Mesenchymal stem cell (in vitro differentiated cells and primary cell): ENCODE data around the gene TPRA1.

ENCODE experiments used
- DNase-seq: peaks from one replicate; pipeline ENCODE4 v3.0.0-alpha.2; 2013
- H2AFZ ChIP-seq: one replicate; pipeline ENCODE4 v1.6.1; 2013; ENCODE audit warnings: low read depth, mild to moderate bottlenecking, control low read depth, inconsistent platforms, low read length, moderate library complexity
- H2AK5ac ChIP-seq: 2 replicates; pipeline ENCODE4 v1.6.1; 2013; ENCODE audit warnings: low read length, moderate library complexity, mild to moderate bottlenecking, inconsistent platforms; ENCODE audit not compliant: severe bottlenecking
- H2BK120ac ChIP-seq: one replicate; pipeline ENCODE4 v1.6.1; 2013; ENCODE audit warnings: low read depth, mild to moderate bottlenecking, inconsistent platforms, low read length, moderate library complexity
- H2BK12ac ChIP-seq, 2 experiments: one replicate each; pipeline ENCODE4 v1.6.1; 2013; ENCODE audit warnings: inconsistent platforms in 2 of 2, low read length in 2 of 2, mild to moderate bottlenecking in 2 of 2, moderate library complexity in 2 of 2, control low read depth in 1 of 2
- H2BK15ac ChIP-seq: one replicate; pipeline ENCODE4 v1.6.1; 2013; ENCODE audit warnings: mild to moderate bottlenecking, low read depth, inconsistent platforms; ENCODE audit not compliant: poor library complexity, severe bottlenecking
- H2BK5ac ChIP-seq: 2 replicates; pipeline ENCODE4 v1.6.1; 2013; ENCODE audit warnings: low read depth, mild to moderate bottlenecking, low read length, control low read depth, inconsistent platforms; ENCODE audit not compliant: poor library complexity, severe bottlenecking
- H3K14ac ChIP-seq, 2 experiments: one replicate each; pipeline ENCODE4 v1.6.1; 2013; ENCODE audit warnings: inconsistent platforms in 2 of 2, low read length in 2 of 2, control low read depth in 1 of 2, mild to moderate bottlenecking in 1 of 2, moderate library complexity in 1 of 2
- H3K18ac ChIP-seq, 2 experiments: one replicate each; pipeline ENCODE4 v1.6.1; 2013; ENCODE audit warnings: inconsistent platforms in 2 of 2, low read length in 2 of 2, control low read depth in 1 of 2, low read depth in 1 of 2, mild to moderate bottlenecking in 1 of 2
- H3K23ac ChIP-seq, 2 experiments: one replicate each; pipeline ENCODE4 v1.6.1; 2013; ENCODE audit warnings: inconsistent platforms in 2 of 2, low read length in 2 of 2, mild to moderate bottlenecking in 2 of 2, moderate library complexity in 2 of 2, control low read depth in 1 of 2
- H3K27ac ChIP-seq: 2 replicates; pipeline ENCODE4 v1.5.1; 2013; ENCODE audit warnings: mild to moderate bottlenecking, moderate library complexity, low read length, control low read depth, inconsistent platforms; ENCODE audit not compliant: poor library complexity, severe bottlenecking
- H3K27me3 ChIP-seq, 2 experiments: 2 replicates each; pipeline versions ENCODE4 v1.6.1 to v1.7.0; 2013; ENCODE audit warnings: low read length in 2 of 2, mild to moderate bottlenecking in 2 of 2, moderate library complexity in 2 of 2, control low read depth in 1 of 2, inconsistent platforms in 1 of 2; ENCODE audit not compliant: control insufficient read depth in 1 of 2, insufficient read depth in 1 of 2
- H3K36me3 ChIP-seq, 2 experiments: 2 replicates each; pipeline versions ENCODE4 v1.6.1 to v1.7.0; 2013; ENCODE audit warnings: low read length in 2 of 2, control low read depth in 1 of 2, inconsistent platforms in 1 of 2, low read depth in 1 of 2, mild to moderate bottlenecking in 1 of 2; ENCODE audit not compliant: insufficient read depth in 2 of 2, control insufficient read depth in 1 of 2
- H3K4ac ChIP-seq, 2 experiments: one replicate each; pipeline ENCODE4 v1.6.1; 2013; ENCODE audit warnings: inconsistent platforms in 2 of 2, low read length in 2 of 2, mild to moderate bottlenecking in 2 of 2, moderate library complexity in 2 of 2, control low read depth in 1 of 2, low read depth in 1 of 2
- H3K4me1 ChIP-seq: 2 replicates; pipeline ENCODE4 v1.6.1; 2013; ENCODE audit warnings: low read depth, low read length, control low read depth; ENCODE audit not compliant: control insufficient read depth, insufficient read depth
- H3K4me2 ChIP-seq: 2 replicates; pipeline ENCODE4 v1.6.1; 2013; ENCODE audit warnings: low read length, mild to moderate bottlenecking, inconsistent platforms; ENCODE audit not compliant: poor library complexity, severe bottlenecking
- H3K4me3 ChIP-seq, 2 experiments: 2 replicates each; pipeline versions ENCODE4 v1.5.1 to v1.7.0; 2013; ENCODE audit warnings: low read length in 2 of 2, mild to moderate bottlenecking in 2 of 2, control low read depth in 1 of 2, low read depth in 1 of 2; ENCODE audit not compliant: insufficient read depth in 1 of 2
- H3K79me1 ChIP-seq: replicated peaks from 2 replicates; pipeline ENCODE4 v1.6.1; 2013; ENCODE audit warnings: mild to moderate bottlenecking, control low read depth, low read length, inconsistent platforms; ENCODE audit not compliant: poor library complexity, severe bottlenecking
- H3K9ac ChIP-seq: 2 replicates; pipeline ENCODE4 v1.7.0; 2013; ENCODE audit warnings: mild to moderate bottlenecking, low read length, moderate library complexity
- H3K9me3 ChIP-seq: 2 replicates; pipeline ENCODE4 v1.7.0; 2013; ENCODE audit warnings: mild to moderate bottlenecking, low read length; ENCODE audit not compliant: control insufficient read depth
- H4K8ac ChIP-seq: one replicate; pipeline ENCODE4 v1.6.1; 2013; ENCODE audit warnings: inconsistent platforms, mild to moderate bottlenecking, low read length, moderate library complexity
- H4K91ac ChIP-seq: one replicate; pipeline ENCODE4 v1.6.1; 2013; ENCODE audit warnings: mild to moderate bottlenecking, low read length, inconsistent platforms
- WGBS: methylation state at CpG from one replicate; pipeline ENCODE4 v1.1.7; 2013; ENCODE audit warnings: mixed read lengths; 5-methylcytosine and 5-hydroxymethylcytosine counted together

TPRA1 gene

DNA sequence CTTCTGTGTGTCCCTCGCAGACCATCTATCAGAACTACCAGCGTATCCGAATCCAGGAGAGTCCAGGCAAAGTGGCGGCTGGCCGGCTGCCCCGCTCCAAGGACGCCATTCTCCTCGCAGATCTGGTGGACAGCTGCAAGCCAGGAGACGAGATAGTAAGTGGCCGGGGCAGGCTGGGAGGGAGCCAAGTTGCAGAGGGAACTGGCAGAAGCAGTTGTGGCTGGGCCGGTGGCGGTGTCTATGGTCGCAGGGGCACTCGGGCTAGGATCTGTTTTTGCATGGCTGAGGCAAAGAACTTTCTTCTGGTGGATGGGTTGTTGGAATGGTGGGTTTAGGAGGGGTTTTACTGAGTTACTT, 17.8 kb upstream of the TPRA1 start:
- peaks cover 10% of the 10 kb centered on the region for H3K79me1 ChIP-seq
- H3K23ac ChIP-seq, result no peak overlapping the region
- H3K9me3 ChIP-seq, result no peaks in the 10 kb centered on the region
- no peak overlapping the region for H3K4me2 ChIP-seq
- H3K4me3 ChIP-seq, result no peak overlapping the region
- no peak overlapping the region for H2BK12ac ChIP-seq
- DNase-seq, result no peak
- WGBS, result 99% methylated on average over 14 of the region's 14 CpGs
- H4K8ac ChIP-seq, result no peak overlapping the region
- H2AK5ac ChIP-seq, result no peak overlapping the region
- H2BK15ac ChIP-seq, result no peak overlapping the region
- H3K27me3 ChIP-seq, result no peaks in the 10 kb centered on the region
- H2AFZ ChIP-seq, result no peak overlapping the region
- H3K14ac ChIP-seq, result no peak overlapping the region
- H4K91ac ChIP-seq, result no peak overlapping the region
- no peak overlapping the region for H2BK5ac ChIP-seq
- no peak overlapping the region for H2BK120ac ChIP-seq
- H3K18ac ChIP-seq, result no peak overlapping the region
- peaks cover 48 to 62% of the 10 kb centered on the region in 2 experiments for H3K36me3 ChIP-seq
- H3K9ac ChIP-seq, result no peak overlapping the region
- no peak overlapping the region for H3K4ac ChIP-seq
- H3K27ac ChIP-seq, result no peak overlapping the region
- H3K4me1 ChIP-seq, result peaks cover 9% of the 10 kb centered on the region

- H3K36me3 ChIP-seq, result peaks cover 48 to 62% of the 10 kb centered on the region in 2 experiments
- DNase-seq, result no peak
Measured at GRCh38 chr3:127607675-127608361, 17.3 kb upstream of the TPRA1 start.

GRCh38 chr3:127606981-127607595, 16.6 kb upstream of the TPRA1 start:
- H2BK5ac ChIP-seq, result no peak overlapping the region
- H3K27me3 ChIP-seq, result no peaks in the 10 kb centered on the region
- no peak overlapping the region for H3K4me2 ChIP-seq
- H2AFZ ChIP-seq, result no peak overlapping the region
- no peak overlapping the region for H3K14ac ChIP-seq
- no peak overlapping the region for H2AK5ac ChIP-seq
- no peak overlapping the region for H3K23ac ChIP-seq
- peaks cover 48 to 65% of the 10 kb centered on the region in 2 experiments for H3K36me3 ChIP-seq
- peaks cover 4% of the 10 kb centered on the region for H3K4me1 ChIP-seq
- H3K9ac ChIP-seq, result no peak overlapping the region
- H4K91ac ChIP-seq, result no peak overlapping the region
- no peak overlapping the region for H3K27ac ChIP-seq
- no peak overlapping the region for H3K4me3 ChIP-seq
- no peak for DNase-seq
- H4K8ac ChIP-seq, result no peak overlapping the region
- no peak overlapping the region for H3K4ac ChIP-seq
- no peak overlapping the region for H3K18ac ChIP-seq
- peaks cover 10% of the 10 kb centered on the region for H3K79me1 ChIP-seq
- no peak overlapping the region for H2BK12ac ChIP-seq
- H2BK120ac ChIP-seq, result no peak overlapping the region
- no peak overlapping the region for H2BK15ac ChIP-seq
- no peaks in the 10 kb centered on the region for H3K9me3 ChIP-seq
- 97% methylated on average over 17 of the region's 17 CpGs for WGBS

More at GRCh38 chr3:127607675-127608361, 17.3 kb upstream of the TPRA1 start:
- Histone ChIP-seq H3K27me3 (no peaks in the 10 kb centered on the region), H3K4me3 (no peak overlapping the region), H4K8ac (no peak overlapping the region), H2AK5ac (no peak overlapping the region), H3K23ac (no peak overlapping the region), H3K4me2 (no peak overlapping the region), H2BK12ac (no peak overlapping the region), H3K18ac (no peak overlapping the region), H2BK120ac (no peak overlapping the region), H2AFZ (no peak overlapping the region), H4K91ac (no peak overlapping the region), H3K14ac (no peak overlapping the region), H3K9ac (no peak overlapping the region), H3K27ac (no peak overlapping the region), H3K79me1 (peaks cover 10% of the 10 kb centered on the region), H3K4me1 (peaks cover 7% of the 10 kb centered on the region), H2BK15ac (no peak overlapping the region), H3K9me3 (no peaks in the 10 kb centered on the region), H3K4ac (no peak overlapping the region), H2BK5ac (no peak overlapping the region)
- WGBS, result 90% methylated on average over 7 of the region's 7 CpGs

- Histone ChIP-seq H2AK5ac (no peak overlapping the region), H3K4ac (no peak overlapping the region), H3K23ac (no peak overlapping the region), H3K9ac (no peak overlapping the region), H3K27me3 (no peaks in the 10 kb centered on the region), H3K36me3 (peaks cover 48 to 63% of the 10 kb centered on the region in 2 experiments), H2BK120ac (no peak overlapping the region), H4K8ac (no peak overlapping the region), H2BK12ac (no peak overlapping the region), H2AFZ (no peak overlapping the region), H3K4me1 (peaks cover 4% of the 10 kb centered on the region), H2BK15ac (no peak overlapping the region), H3K14ac (no peak overlapping the region), H3K4me3 (no peak overlapping the region), H3K27ac (no peak overlapping the region), H4K91ac (no peak overlapping the region), H3K4me2 (no peak overlapping the region), H3K79me1 (peaks cover 13% of the 10 kb centered on the region), H3K18ac (no peak overlapping the region), H3K9me3 (no peaks in the 10 kb centered on the region), H2BK5ac (no peak overlapping the region)
- no peak for DNase-seq
- WGBS, result 99% methylated on average over 24 of the region's 24 CpGs
Measured at GRCh38 chr3:127606086-127606805, 15.7 kb upstream of the TPRA1 start.
